Activated T-helper 2 cell treated with anti-CD3 and anti-CD28 coated beads, Interferon-gamma antibody, Interleukin-2, Interleukin-4, amounts not matched to agents 10 μg/mL and 5 μg/mL and 100 μg/mL, durations not matched to agents 14 hours and 24 hours and 36 hours (primary cell): Measurements from ENCODE around the gene RBPJ. TPM values are rescaled to one million over a fixed set of nuclear protein-coding genes. Genes with fewer than 3 reads are reported as not detected.

ENCODE experiments used
- DNase-seq: peaks from one replicate; pipeline ENCODE4 v3.0.0; 2021; ENCODE audit warnings: low spot score
- H3K27ac Mint-ChIP-seq: one replicate; pipeline ENCODE4 v1.8.0; 2021; ENCODE audit warnings: mixed read lengths
- H3K27me3 Mint-ChIP-seq: one replicate; pipeline ENCODE4 v1.8.0; 2021; ENCODE audit warnings: low read depth, mixed read lengths
- H3K36me3 Mint-ChIP-seq: one replicate; pipeline ENCODE4 v1.8.0; 2021; ENCODE audit warnings: low read depth, mixed read lengths
- H3K4me1 Mint-ChIP-seq: one replicate; pipeline ENCODE4 v1.8.0; 2021; ENCODE audit warnings: low read depth, mixed read lengths
- H3K4me3 Mint-ChIP-seq: one replicate; pipeline ENCODE4 v1.8.0; 2021; ENCODE audit warnings: low read depth, mild to moderate bottlenecking, moderate library complexity, mixed read lengths
- H3K9me3 Mint-ChIP-seq: one replicate; pipeline ENCODE4 v1.8.0; 2021; ENCODE audit warnings: mixed read lengths
- intact Hi-C: fragments of 100-400 bp; cut with micrococcal nuclease; formaldehyde crosslinking; loops from one replicate; pipeline ENCODE4 v1.15.1; 2023
- total RNA-seq: library from RNA; stranded (reverse); gene quantifications from 2 replicates; pipeline ENCODE4 v1.2.3, GENCODE V29; 2022

RBPJ gene
- total RNA-seq, 1 donor from 2014 or later, result 527 TPM

- peaks cover 68% of the 10 kb centered on the region for H3K36me3 Mint-ChIP-seq
- intact Hi-C loops, result loop anchor here (1.0 to 5.0 kb wide), 5 partner anchors 10 to 295 kb away; no protein-coding TSS in a partner anchor
- peak overlapping the region; percentile 62 for H3K27ac Mint-ChIP-seq
- no peak overlapping the region for H3K4me3 Mint-ChIP-seq
- H3K9me3 Mint-ChIP-seq, result no peaks in the 10 kb centered on the region
- no peak for DNase-seq
- H3K4me1 Mint-ChIP-seq, result peaks cover 68% of the 10 kb centered on the region
- no peaks in the 10 kb centered on the region for H3K27me3 Mint-ChIP-seq
These were observed 51.3 kb downstream of the RBPJ start for GRCh38 chr4:26372076-26372475.

- Mint-ChIP-seq H3K27me3 (no peaks in the 10 kb centered on the region), H3K4me3 (peak overlapping the region; percentile 3), H3K27ac (peak overlapping the region; percentile 56), H3K9me3 (no peaks in the 10 kb centered on the region), H3K36me3 (peaks cover 68% of the 10 kb centered on the region), H3K4me1 (peaks cover 72% of the 10 kb centered on the region)
- intact Hi-C loops, result loop anchor here (1.0 to 5.0 kb wide), 5 partner anchors 10 to 295 kb away; no protein-coding TSS in a partner anchor
- DNase-seq, result peak; percentile 58
These were observed 51.8 kb downstream of the RBPJ start for GRCh38 chr4:26372525-26373172.

GRCh38 chr4:26375551-26375950, 54.7 kb downstream of the RBPJ start:
- DNase-seq, result no peak
- Mint-ChIP-seq H3K27me3 (no peaks in the 10 kb centered on the region), H3K4me3 (no peak overlapping the region), H3K27ac (no peak overlapping the region), H3K4me1 (peaks cover 62% of the 10 kb centered on the region), H3K9me3 (no peaks in the 10 kb centered on the region), H3K36me3 (peaks cover 60% of the 10 kb centered on the region)
- intact Hi-C loops, result no loop called here

- H3K4me1 Mint-ChIP-seq, result peaks cover 60% of the 10 kb centered on the region
- no peaks in the 10 kb centered on the region for H3K27me3 Mint-ChIP-seq
- peak overlapping the region; percentile 53 for H3K27ac Mint-ChIP-seq
- intact Hi-C loops, result no loop called here
- H3K9me3 Mint-ChIP-seq, result no peaks in the 10 kb centered on the region
- H3K36me3 Mint-ChIP-seq, result peaks cover 64% of the 10 kb centered on the region
- no peak for DNase-seq
- peak overlapping the region; percentile 5 for H3K4me3 Mint-ChIP-seq
These were observed 56.8 kb downstream of the RBPJ start for GRCh38 chr4:26377328-26378311.

GRCh38 chr4:26379837-26380236, 59.0 kb downstream of the RBPJ start:
- Mint-ChIP-seq H3K4me1 (peaks cover 57% of the 10 kb centered on the region), H3K27me3 (no peaks in the 10 kb centered on the region), H3K4me3 (no peak overlapping the region), H3K27ac (no peak overlapping the region), H3K9me3 (no peaks in the 10 kb centered on the region), H3K36me3 (peaks cover 64% of the 10 kb centered on the region)
- intact Hi-C loops, result no loop called here
- no peak for DNase-seq

GRCh38 chr4:26380740-26381139, 59.9 kb downstream of the RBPJ start:
- DNase-seq, result no peak
- Mint-ChIP-seq H3K4me1 (peaks cover 56% of the 10 kb centered on the region), H3K27me3 (no peaks in the 10 kb centered on the region), H3K27ac (no peak overlapping the region), H3K9me3 (no peaks in the 10 kb centered on the region), H3K4me3 (no peak overlapping the region), H3K36me3 (peaks cover 66% of the 10 kb centered on the region)
- intact Hi-C loops, result no loop called here

GRCh38 chr4:26384380-26385057, 63.7 kb downstream of the RBPJ start:
- Mint-ChIP-seq H3K4me1 (peaks cover 50% of the 10 kb centered on the region), H3K27ac (no peak overlapping the region), H3K9me3 (peaks cover 4% of the 10 kb centered on the region), H3K4me3 (no peak overlapping the region), H3K36me3 (peaks cover 69% of the 10 kb centered on the region), H3K27me3 (no peaks in the 10 kb centered on the region)
- DNase-seq, result no peak
- intact Hi-C loops, result no loop called here

GRCh38 chr4:26385690-26386089, 64.9 kb downstream of the RBPJ start:
- H3K4me1 Mint-ChIP-seq, result peaks cover 45% of the 10 kb centered on the region
- DNase-seq, result no peak
- H3K4me3 Mint-ChIP-seq, result no peak overlapping the region
- H3K9me3 Mint-ChIP-seq, result peaks cover 4% of the 10 kb centered on the region
- peaks cover 74% of the 10 kb centered on the region for H3K36me3 Mint-ChIP-seq
- H3K27me3 Mint-ChIP-seq, result no peaks in the 10 kb centered on the region
- intact Hi-C loops, result no loop called here
- H3K27ac Mint-ChIP-seq, result no peak overlapping the region

GRCh38 chr4:26386386-26386785, 65.6 kb downstream of the RBPJ start:
- Mint-ChIP-seq H3K36me3 (peaks cover 74% of the 10 kb centered on the region), H3K27ac (no peak overlapping the region)

GRCh38 chr4:26388671-26389070, 67.9 kb downstream of the RBPJ start:
- H3K27ac Mint-ChIP-seq, result no peak overlapping the region
- H3K27me3 Mint-ChIP-seq, result no peaks in the 10 kb centered on the region
- intact Hi-C loops, result no loop called here
- H3K36me3 Mint-ChIP-seq, result peaks cover 83% of the 10 kb centered on the region
- H3K4me1 Mint-ChIP-seq, result peaks cover 41% of the 10 kb centered on the region
- no peak overlapping the region for H3K4me3 Mint-ChIP-seq
- H3K9me3 Mint-ChIP-seq, result peaks cover 4% of the 10 kb centered on the region
- no peak for DNase-seq

More at GRCh38 chr4:26386386-26386785, 65.6 kb downstream of the RBPJ start:
- DNase-seq, result no peak
- peaks cover 4% of the 10 kb centered on the region for H3K9me3 Mint-ChIP-seq
- intact Hi-C loops, result no loop called here
- H3K4me3 Mint-ChIP-seq, result no peak overlapping the region
- H3K27me3 Mint-ChIP-seq, result no peaks in the 10 kb centered on the region
- peaks cover 44% of the 10 kb centered on the region for H3K4me1 Mint-ChIP-seq

- no peaks in the 10 kb centered on the region for H3K27me3 Mint-ChIP-seq
- intact Hi-C loops, result no loop called here
- H3K36me3 Mint-ChIP-seq, result peaks cover 78% of the 10 kb centered on the region
- no peak for DNase-seq
- no peaks in the 10 kb centered on the region for H3K9me3 Mint-ChIP-seq
- H3K4me1 Mint-ChIP-seq, result peaks cover 42% of the 10 kb centered on the region
- H3K27ac Mint-ChIP-seq, result peak overlapping the region; percentile 39
- no peak overlapping the region for H3K4me3 Mint-ChIP-seq
These were observed 76.3 kb downstream of the RBPJ start for GRCh38 chr4:26397086-26397485.

- Mint-ChIP-seq H3K27me3 (no peaks in the 10 kb centered on the region), H3K4me1 (peaks cover 57% of the 10 kb centered on the region), H3K9me3 (peaks cover 11% of the 10 kb centered on the region), H3K36me3 (peaks cover 85% of the 10 kb centered on the region), H3K4me3 (no peak overlapping the region), H3K27ac (no peak overlapping the region)
- DNase-seq, result no peak
- intact Hi-C loops, result no loop called here
These were observed 79.3 kb downstream of the RBPJ start for GRCh38 chr4:26400132-26400531.
